ENCODE measurements around the gene GFPT1.

GFPT1 gene

DNA sequence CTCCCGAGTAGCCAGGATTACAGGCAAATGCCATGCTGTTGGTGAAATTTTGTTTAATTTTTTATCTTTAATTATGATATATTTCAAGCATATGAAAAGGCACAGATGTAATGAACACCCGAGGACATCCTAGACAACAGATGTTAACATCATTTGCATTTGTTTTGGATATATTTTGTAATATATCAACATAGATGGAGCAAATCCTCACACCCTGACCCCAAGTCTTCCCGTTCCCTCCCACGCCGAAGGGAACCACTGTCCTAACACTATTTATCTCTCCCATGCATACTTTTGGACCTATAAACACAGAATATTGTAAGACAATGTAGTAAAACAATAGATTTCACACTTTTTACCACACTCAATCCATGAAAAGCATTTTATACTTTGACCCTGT lies 99.5 kb downstream of the GFPT1 start:
- DNase-seq = peak; percentile 25 to 55

DNA sequence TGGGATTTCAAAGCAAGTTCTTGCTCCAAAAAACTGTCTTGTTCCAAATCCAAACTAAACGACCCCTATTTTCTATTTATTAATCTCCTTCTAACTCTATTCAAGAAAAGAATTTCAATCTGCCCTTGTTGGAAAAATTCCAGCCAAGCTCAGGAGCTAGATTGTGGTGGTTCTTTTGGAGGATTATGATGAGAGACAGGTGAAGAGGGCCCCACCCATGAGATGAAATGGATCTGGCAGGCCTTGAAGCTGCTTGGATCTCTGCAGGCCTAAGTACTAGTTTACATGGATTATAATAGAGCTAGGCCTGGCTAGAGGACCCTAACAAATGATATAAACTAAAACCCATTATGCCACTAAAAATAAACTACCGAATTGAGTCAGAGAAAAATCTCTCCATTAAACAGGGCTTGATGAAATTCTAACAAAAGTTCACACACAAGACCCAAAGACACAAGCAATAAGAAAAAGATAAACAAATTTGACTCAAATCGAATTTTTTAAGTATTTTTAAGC lies 101.6 kb downstream of the GFPT1 start:
- DNase-seq = no peak

DNA sequence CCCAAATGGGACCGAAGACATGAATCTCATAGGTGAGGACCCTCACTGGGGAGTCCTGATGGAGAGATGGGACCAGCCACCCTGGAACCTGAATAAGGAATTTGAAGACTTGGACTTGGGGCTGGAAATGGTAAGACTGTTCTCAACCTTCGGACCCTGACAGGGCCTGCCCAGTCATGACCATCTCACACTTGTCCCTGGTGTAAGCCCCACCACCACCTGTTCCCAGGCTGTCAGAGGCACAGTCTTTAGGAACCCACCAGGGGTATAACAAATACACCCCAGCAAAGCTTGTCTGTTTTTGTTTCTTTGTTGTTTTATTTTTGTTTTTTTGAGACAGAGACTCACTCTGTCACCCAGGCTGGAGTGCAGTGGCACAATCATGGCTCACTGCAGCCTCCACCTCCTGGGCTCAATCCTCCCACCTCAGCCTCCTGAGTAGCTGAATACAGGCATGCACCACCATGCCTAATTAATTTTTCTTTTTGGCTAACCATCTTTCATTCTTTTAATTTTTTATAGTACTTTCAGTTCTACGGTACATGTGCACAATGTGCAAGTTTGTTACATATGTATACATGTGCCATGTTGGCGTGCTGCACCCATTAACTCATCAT lies 106.1 kb downstream of the GFPT1 start:
- DNase-seq = no peak

DNA sequence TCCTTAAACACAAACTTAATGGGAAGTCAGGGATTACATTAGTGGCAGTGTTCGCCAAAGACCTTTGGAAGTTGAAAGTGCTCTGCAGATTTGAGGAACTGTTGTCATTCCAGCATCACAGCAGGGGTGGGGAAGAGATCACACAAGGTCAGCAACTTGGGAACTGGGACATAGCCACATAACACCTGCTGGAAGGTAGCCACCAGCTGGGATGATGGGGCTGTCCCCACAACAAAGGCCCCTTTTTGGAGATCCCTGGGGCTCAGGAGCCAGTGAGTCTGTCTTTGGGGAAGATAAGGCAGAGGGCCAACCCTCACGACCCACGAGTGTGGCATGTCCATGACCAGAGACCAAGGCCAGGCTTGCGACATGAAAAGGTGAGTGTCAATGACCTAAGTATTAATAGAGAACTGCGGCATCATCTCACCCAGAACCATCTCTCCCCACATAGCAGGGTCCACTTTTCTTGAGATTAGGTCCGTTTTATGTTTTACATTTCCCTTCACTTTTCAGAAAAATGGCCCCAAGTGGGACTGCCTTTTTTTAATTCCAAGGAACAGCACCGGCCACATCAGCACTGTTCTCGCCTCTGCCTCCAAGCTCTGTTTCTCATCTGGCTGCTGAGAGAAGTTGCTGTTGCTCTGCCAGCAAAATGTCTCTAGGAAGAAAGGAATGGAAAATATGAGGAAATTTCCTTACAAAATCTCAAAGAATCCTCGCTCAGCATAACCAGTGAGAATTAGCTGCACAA lies 106.9 kb downstream of the GFPT1 start:
- no peak for DNase-seq

DNA sequence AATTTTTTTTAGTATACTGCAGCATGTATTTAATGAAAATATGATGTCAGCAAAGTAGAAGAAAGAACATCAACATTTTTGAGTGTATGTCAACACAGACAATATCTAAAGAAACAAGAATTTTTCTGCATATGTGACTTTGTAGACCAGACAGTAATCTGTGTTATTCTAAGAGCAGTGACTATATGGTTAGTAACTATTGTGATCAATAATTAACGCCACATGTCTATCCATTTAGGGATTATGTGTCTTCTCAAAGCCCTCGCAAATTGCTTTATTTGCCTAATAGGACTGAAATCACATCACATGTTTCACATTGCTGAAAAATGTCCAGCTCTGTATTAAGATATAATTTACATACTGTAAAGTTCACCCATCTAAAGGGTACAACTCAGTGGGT lies 107.8 kb downstream of the GFPT1 start:
- no peak for DNase-seq

DNA sequence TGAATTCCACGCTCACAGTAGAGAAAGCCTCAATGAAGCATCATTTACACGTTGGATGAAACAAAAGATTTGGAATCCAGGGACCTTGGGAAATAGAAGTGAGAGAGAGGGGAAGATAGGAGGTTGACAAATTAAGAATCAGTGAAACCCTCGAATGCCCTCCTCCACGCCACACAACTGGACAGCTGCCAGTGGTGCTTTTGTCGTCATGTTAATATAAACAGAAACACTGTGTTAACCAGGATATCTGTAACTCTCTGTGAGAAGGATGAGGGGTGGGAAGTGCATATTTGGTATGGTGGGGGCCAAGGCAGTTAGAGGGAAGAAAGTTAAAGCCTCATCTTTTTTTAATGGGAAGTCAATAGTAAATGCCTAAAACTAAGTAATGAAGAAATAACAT lies 108.7 kb downstream of the GFPT1 start:
- no peak for DNase-seq

DNA sequence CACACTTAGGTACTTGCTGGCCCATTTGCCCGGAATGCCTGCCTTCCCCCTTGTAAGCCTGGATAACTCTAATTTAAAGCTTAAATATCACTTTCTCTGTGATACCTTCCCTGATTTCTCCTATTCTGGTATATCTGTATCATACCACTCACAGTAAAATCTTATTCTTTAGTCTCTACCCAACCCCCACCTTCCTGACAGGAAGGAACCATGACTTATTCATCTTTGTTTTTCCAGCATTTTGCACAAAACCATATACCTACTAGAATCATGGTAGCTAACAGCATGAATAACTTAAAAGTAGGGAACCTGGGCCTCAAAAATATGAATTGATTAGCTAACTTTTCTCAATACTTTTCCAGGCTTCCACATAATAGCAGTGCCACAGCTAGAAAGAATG lies 111.5 kb downstream of the GFPT1 start:
- DNase-seq = no peak

DNA sequence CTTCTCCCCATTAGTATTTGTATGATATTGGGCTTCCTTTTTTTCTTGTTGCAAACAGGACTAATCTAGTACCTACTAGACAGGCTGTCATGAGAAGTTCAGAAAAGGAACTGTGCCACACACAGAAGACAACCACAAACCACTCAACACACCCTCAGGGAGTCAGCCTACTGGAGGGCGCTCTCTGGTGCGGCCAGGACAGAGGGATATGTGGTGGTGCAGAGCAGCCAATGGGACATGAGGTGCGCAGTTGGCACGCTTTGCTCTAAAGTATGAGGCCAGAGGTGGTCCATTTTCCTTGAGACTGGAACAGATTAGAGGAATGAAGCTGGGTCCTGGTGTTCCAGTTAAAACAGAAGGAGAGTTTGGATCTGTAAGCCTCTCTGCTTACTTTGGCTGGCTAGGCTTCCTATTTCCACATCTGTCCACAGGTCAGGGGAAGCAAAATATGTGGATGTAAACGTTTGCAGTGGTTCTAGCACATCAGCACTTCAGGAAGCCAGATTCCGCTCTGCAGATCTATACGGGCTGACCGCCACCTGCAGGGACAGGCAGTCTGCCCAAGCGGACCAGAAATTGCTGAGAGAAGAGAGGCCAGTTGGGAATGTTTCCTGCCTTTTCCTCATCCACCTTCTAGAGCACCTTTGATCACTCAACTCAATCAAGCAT lies 114.1 kb downstream of the GFPT1 start:
- no peak for DNase-seq

DNA sequence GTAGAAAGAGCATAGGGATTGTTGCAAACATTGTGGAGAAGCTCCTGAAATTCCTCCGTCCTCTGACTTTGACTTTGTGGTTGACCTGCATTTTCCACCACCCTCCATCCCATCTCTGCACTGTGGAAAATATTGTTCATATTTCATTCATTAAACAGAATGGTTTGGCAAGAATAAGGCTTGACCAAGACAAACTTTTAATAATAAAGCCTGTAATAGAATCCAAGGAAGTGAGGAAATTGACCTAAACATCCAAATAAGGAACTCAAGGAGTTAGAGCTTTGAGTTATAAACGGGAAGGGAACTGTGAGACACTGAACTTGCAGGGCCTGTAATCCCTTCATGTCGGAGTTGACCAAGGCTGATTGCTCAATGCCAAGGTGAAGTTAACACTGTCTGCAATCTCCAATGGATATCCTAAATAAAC lies 115.2 kb downstream of the GFPT1 start:
- no peak for DNase-seq

Measured in NCI-H526 (cell line).